GM12878 (cell line): Measurements from ENCODE around the gene RAD1. TPM values are rescaled to one million over a fixed set of nuclear protein-coding genes. Genes with fewer than 3 reads are reported as not detected.

ENCODE experiments used
- ATAC-seq: fragments of 200-7000 bp; cut with Tn5 transposase; 3 replicates; pipeline ENCODE4 v1.9.1; 2020; ENCODE audit warnings: mild to moderate bottlenecking, moderate library complexity
- BruUV-seq: library from RNA; stranded (reverse); fragments of 400-500 nt; replicated peaks from 2 replicates; lab custom pipeline; 2021; lab: Mats Ljungman, UMichigan
- CTCF ChIA-PET: fragments of 300-600 bp; sonication (Branson Sonifier 250); formaldehyde crosslinking; extraction: SDS; loops from one replicate; lab custom pipeline; 2021; ENCODE audit warnings: inconsistent platforms; lab: Yijun Ruan, JAX
- POLR2A ChIA-PET: fragments of 350-600 bp; formaldehyde crosslinking; extraction: SDS; loops from one replicate; lab custom pipeline; 2021; ENCODE audit warnings: inconsistent platforms; lab: Charles Lee
- RAD21 ChIA-PET: fragments of 300-600 bp; sonication (Branson Sonifier 250); formaldehyde crosslinking; loops from one replicate; lab custom pipeline; 2023; ENCODE audit warnings: antibody characterized with exemption; ENCODE audit not compliant: unreplicated experiment; lab: Charles Lee
- SMC1A ChIA-PET: fragments of 300-600 bp; sonication (Branson Sonifier 250); formaldehyde crosslinking; loops from one replicate; lab custom pipeline; 2023; ENCODE audit not compliant: unreplicated experiment, uncharacterized antibody; lab: Charles Lee
- DNase-seq: peaks from one replicate; pipeline ENCODE4 v3.0.0-alpha.2; 2011; ENCODE audit warnings: low read depth, low spot score
- FAIRE-seq: peaks from 3 replicates; lab custom pipeline; 2011; peaks lifted over from hg19 to GRCh38; lab: Jason Lieb, UNC
- H2AFZ ChIP-seq: 2 replicates; pipeline ENCODE4 v1.6.0; 2011; ENCODE audit warnings: low read depth, low read length, control low read depth; ENCODE audit not compliant: control insufficient read depth
- H3K27ac ChIP-seq: 2 replicates; pipeline ENCODE4 v1.5.1; 2011; ENCODE audit warnings: control low read depth; ENCODE audit not compliant: control insufficient read depth, insufficient read depth
- H3K27me3 ChIP-seq, 2 experiments: replicated peaks in 1 of 2; 2 replicates each; pipeline versions ENCODE4 v1.6.0 to v1.6.1; 2011; ENCODE audit warnings: low read length in 1 of 2; ENCODE audit not compliant: control insufficient read depth in 2 of 2, insufficient read depth in 2 of 2
- H3K36me3 ChIP-seq, 2 experiments: 2 replicates each; pipeline ENCODE4 v1.5.1; 2011; ENCODE audit warnings: low read length in 1 of 2; ENCODE audit not compliant: control insufficient read depth in 2 of 2, insufficient read depth in 2 of 2
- H3K4me1 ChIP-seq: 2 replicates; pipeline ENCODE4 v1.6.1; 2011; ENCODE audit warnings: mild to moderate bottlenecking, low read length, moderate library complexity, mixed read lengths; ENCODE audit not compliant: control insufficient read depth, insufficient read depth
- H3K4me2 ChIP-seq: 2 replicates; pipeline ENCODE4 v1.6.0; 2011; ENCODE audit warnings: control low read depth; ENCODE audit not compliant: control insufficient read depth, insufficient read depth
- H3K4me3 ChIP-seq: fragments of 200-600 bp; sonication (generic); 2 replicates; pipeline ENCODE4 v1.5.1; 2016
- H3K79me2 ChIP-seq: 2 replicates; pipeline ENCODE4 v1.6.0; 2011; ENCODE audit warnings: low read length; ENCODE audit not compliant: control insufficient read depth, insufficient read depth
- H3K9ac ChIP-seq: 2 replicates; pipeline ENCODE4 v1.8.0; 2011; ENCODE audit warnings: low read length, control low read depth, mixed read lengths; ENCODE audit not compliant: control insufficient read depth, insufficient read depth
- H3K9me3 ChIP-seq: replicated peaks from 3 replicates; pipeline ENCODE4 v1.5.1; 2011; ENCODE audit warnings: mild to moderate bottlenecking, low read length; ENCODE audit not compliant: control insufficient read depth, insufficient read depth
- H4K20me1 ChIP-seq: 2 replicates; pipeline ENCODE4 v1.6.0; 2011; ENCODE audit not compliant: control insufficient read depth, insufficient read depth
- CHD2 ChIP-seq: IDR thresholded peaks from 2 replicates; pipeline ENCODE4 v1.6.1; 2011; ENCODE audit warnings: low read depth, low read length, improper control_type of control experiment, borderline replicate concordance
- CHD4 ChIP-seq: fragments of 200-600 bp; sonication (generic); IDR thresholded peaks from 2 replicates; pipeline ENCODE4 v1.6.1; 2016; ENCODE audit warnings: mild to moderate bottlenecking
- FOS ChIP-seq: IDR thresholded peaks from 3 replicates; pipeline ENCODE4 v1.6.1; 2011; ENCODE audit warnings: borderline replicate concordance; ENCODE audit not compliant: insufficient read length; ENCODE audit errors: extremely low read depth
- IRF4 ChIP-seq: IDR thresholded peaks from 2 replicates; pipeline ENCODE4 v1.6.1; 2011; ENCODE audit warnings: low read depth, low read length
- POU2F2 ChIP-seq: IDR thresholded peaks from 3 replicates; pipeline ENCODE4 v1.6.1; 2011; ENCODE audit warnings: low read depth, mild to moderate bottlenecking, low read length, borderline replicate concordance
- RAD51 ChIP-seq: fragments of 450-650 bp; IDR thresholded peaks from 2 replicates; pipeline ENCODE4 v1.6.1; 2016; ENCODE audit warnings: moderate library complexity, mild to moderate bottlenecking, inconsistent platforms
- RBBP5 ChIP-seq: fragments of 200-600 bp; sonication (generic); conservative IDR thresholded peaks from 2 replicates; pipeline ENCODE4 v1.6.1; 2016
- RFX5 ChIP-seq: IDR thresholded peaks from 2 replicates; pipeline ENCODE4 v1.6.1; 2011; ENCODE audit warnings: low read depth, low read length, improper control_type of control experiment
- SMAD5 ChIP-seq: IDR thresholded peaks from 2 replicates; pipeline ENCODE4 v1.6.1; 2016; ENCODE audit warnings: antibody characterized with exemption, low read depth
- ZSCAN29 ChIP-seq: fragments of 450-650 bp; IDR thresholded peaks from 2 replicates; pipeline ENCODE4 v1.6.1; 2017; ENCODE audit warnings: mild to moderate bottlenecking, moderate library complexity
- in situ Hi-C: fragments of 300-500 bp; cut with MboI; formaldehyde crosslinking; loops from 9 replicates; pipeline ENCODE4 v1.14.3; 2018; ENCODE audit warnings: mixed read lengths
- intact Hi-C: fragments of 100-400 bp; cut with micrococcal nuclease; formaldehyde crosslinking; loops from one replicate; pipeline ENCODE4 v1.14.2; 2022; ENCODE audit not compliant: unreplicated experiment
- polyA plus RNA-seq, 11 experiments: library from polyadenylated mRNA; depleted of rRNA in 4 of 11; unstranded in 6 of 11; stranded (reverse) in 5 of 11; fragments of >200 nt; fragmentation: Nextera tagmentation in 4 of 11; fragmentation: Illumina TruSeq in 1 of 11; extraction: Ambion mirVana in 4 of 11; extraction: Trizol in 1 of 11; gene quantifications; 1 replicate in 1 of 11; 2 replicates in 10 of 11; pipeline versions ENCODE4 v1.2.1 to v1.2.3, GENCODE V29; 2011 to 2016; ENCODE audit warnings: inconsistent platforms in 2 of 11, missing spikeins in 2 of 11, low read depth in 1 of 11
- total RNA-seq, 4 experiments: library from RNA; depleted of rRNA in 3 of 4; stranded (reverse); fragments of >200 nt in 3 of 4; fragmentation: Illumina TruSeq in 1 of 4; extraction: Trizol in 1 of 4; gene quantifications; 2 replicates each; pipeline versions ENCODE4 v1.2.1 to v1.2.3, GENCODE V29; 2013 to 2021
- TF ChIP-seq, protein P1 (sequence below): fragments of 450-650 bp; formaldehyde crosslinking; IDR thresholded peaks from 2 replicates; pipeline ENCODE4 v1.5.0; 2022; ENCODE audit warnings: mild to moderate bottlenecking, missing genetic modification characterization

The RAD1 gene
- total and polyA plus RNA-seq, 10 of the 15 experiments (the other 5 are each of a cell fraction or from before 2014, with no cell fraction given) = 21.1 to 58.4 (median 37.2) TPM

DNA sequence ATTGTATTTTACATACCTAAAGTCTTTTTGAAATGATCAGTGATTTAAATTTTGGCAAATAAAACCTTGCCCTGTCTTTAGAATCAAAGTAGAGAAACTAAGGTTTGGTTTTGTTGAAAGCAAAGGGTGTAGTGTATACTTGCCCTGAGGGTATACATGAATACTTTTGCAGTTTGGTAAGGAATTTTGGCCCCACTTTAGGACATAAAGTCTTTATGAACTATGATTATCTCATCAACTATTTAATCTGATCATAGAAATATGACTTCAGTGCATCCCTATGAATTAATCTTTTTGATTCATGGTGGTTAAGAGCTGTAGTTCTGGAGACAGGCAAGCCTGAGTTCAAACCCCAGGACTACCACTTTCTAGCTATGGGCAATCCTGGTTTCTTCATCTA is 17.7 kb downstream of the RAD1 start:
- RAD21 ChIA-PET = interaction anchor here (0.9 to 1.6 kb wide), 5 partner anchors 17 to 423 kb away, joined by 3 to 8 read pairs (median 3); partner anchors contain the start of genes BRIX1 and RAD1
- SMC1A ChIA-PET = interaction anchor here (0.6 to 2.6 kb wide), 10 partner anchors 14 to 852 kb away, joined by 3 to 19 read pairs (median 4); no protein-coding TSS in a partner anchor
- no peak overlapping the region for H2AFZ ChIP-seq
- intact Hi-C loops = loop anchor here (1.0 kb wide), 3 partner anchors 374 to 423 kb away; no protein-coding TSS in a partner anchor
- BruUV-seq = no TSS peak
- POLR2A ChIA-PET = no interaction called here
- TF ChIP-seq, protein P1, sequence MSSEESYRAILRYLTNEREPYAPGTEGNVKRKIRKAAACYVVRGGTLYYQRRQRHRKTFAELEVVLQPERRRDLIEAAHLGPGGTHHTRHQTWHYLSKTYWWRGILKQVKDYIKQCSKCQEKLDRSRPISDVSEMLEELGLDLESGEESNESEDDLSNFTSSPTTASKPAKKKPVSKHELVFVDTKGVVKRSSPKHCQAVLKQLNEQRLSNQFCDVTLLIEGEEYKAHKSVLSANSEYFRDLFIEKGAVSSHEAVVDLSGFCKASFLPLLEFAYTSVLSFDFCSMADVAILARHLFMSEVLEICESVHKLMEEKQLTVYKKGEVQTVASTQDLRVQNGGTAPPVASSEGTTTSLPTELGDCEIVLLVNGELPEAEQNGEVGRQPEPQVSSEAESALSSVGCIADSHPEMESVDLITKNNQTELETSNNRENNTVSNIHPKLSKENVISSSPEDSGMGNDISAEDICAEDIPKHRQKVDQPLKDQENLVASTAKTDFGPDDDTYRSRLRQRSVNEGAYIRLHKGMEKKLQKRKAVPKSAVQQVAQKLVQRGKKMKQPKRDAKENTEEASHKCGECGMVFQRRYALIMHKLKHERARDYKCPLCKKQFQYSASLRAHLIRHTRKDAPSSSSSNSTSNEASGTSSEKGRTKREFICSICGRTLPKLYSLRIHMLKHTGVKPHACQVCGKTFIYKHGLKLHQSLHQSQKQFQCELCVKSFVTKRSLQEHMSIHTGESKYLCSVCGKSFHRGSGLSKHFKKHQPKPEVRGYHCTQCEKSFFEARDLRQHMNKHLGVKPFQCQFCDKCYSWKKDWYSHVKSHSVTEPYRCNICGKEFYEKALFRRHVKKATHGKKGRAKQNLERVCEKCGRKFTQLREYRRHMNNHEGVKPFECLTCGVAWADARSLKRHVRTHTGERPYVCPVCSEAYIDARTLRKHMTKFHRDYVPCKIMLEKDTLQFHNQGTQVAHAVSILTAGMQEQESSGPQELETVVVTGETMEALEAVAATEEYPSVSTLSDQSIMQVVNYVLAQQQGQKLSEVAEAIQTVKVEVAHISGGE = no peak
- TF ChIP-seq RAD51 (no peak), RFX5 (no peak), RBBP5 (no peak), CHD4 (no peak), SMAD5 (no peak), ZSCAN29 (no peak), IRF4 (no peak), CHD2 (no peak), POU2F2 (no peak), FOS (no peak)
- no peak overlapping the region for H3K27ac ChIP-seq
- no peaks in the 10 kb centered on the region for H3K79me2 ChIP-seq
- no peaks in the 10 kb centered on the region for H3K27me3 ChIP-seq
- FAIRE-seq (no peak), DNase-seq (no peak), ATAC-seq (no peak)
- H3K9me3 ChIP-seq = no peaks in the 10 kb centered on the region
- no peak overlapping the region for H3K4me2 ChIP-seq
- H4K20me1 ChIP-seq = no peaks in the 10 kb centered on the region
- no peak overlapping the region for H3K4me3 ChIP-seq
- H3K36me3 ChIP-seq = no peaks in the 10 kb centered on the region
- H3K9ac ChIP-seq = no peak overlapping the region
- in situ Hi-C loops = no loop called here
- CTCF ChIA-PET = interaction anchor here (0.6 to 5.7 kb wide), 18 partner anchors 10 to 422 kb away, joined by 3 to 44 read pairs (median 6); partner anchors contain the start of genes BRIX1 and RAD1
- no peaks in the 10 kb centered on the region for H3K4me1 ChIP-seq
